H1 (cell line): ENCODE data around the gene RAVER2.
"Not testable (repeated sequence)": the region's sequence is repeated elsewhere in the genome, so short reads cannot be mapped to it uniquely, and the experiment has no call there.

ENCODE experiments used
- CHD2 ChIP-seq: IDR thresholded peaks from 2 replicates; pipeline ENCODE4 v1.6.1; 2012; ENCODE audit warnings: low read length, improper control_type of control experiment
- CTCF ChIP-seq, 3 experiments: IDR thresholded peaks; 1 replicate in 2 of 3; 2 replicates in 1 of 3; pipeline versions ENCODE4 v1.5.1 to v1.6.1; 2011; ENCODE audit warnings: low read length in 3 of 3, mild to moderate bottlenecking in 3 of 3, inconsistent platforms in 2 of 3, low read depth in 1 of 3, moderate library complexity in 1 of 3; ENCODE audit not compliant: insufficient read depth in 1 of 3; ENCODE audit errors: control extremely low read depth in 1 of 3
- EZH2 ChIP-seq: fragments of 200-600 bp; sonication (generic); IDR thresholded peaks from 2 replicates; pipeline ENCODE4 v1.7.1; 2012; ENCODE audit warnings: low read depth, mild to moderate bottlenecking, moderate library complexity, low read length, inconsistent platforms; ENCODE audit not compliant: severe bottlenecking
- KDM1A ChIP-seq: fragments of 200-600, 300-600 bp; sonication (generic); IDR thresholded peaks from 2 replicates; pipeline ENCODE4 v1.7.1; 2016; ENCODE audit warnings: mild to moderate bottlenecking, low read length, borderline replicate concordance
- PHF8 ChIP-seq: fragments of 200-600 bp; sonication (generic); conservative IDR thresholded peaks from 2 replicates; pipeline ENCODE4 v1.7.1; 2012; ENCODE audit warnings: low read depth, mild to moderate bottlenecking, inconsistent platforms, low read length, moderate library complexity
- POLR2A ChIP-seq, 2 experiments: IDR thresholded peaks; 1 replicate in 1 of 2; 2 replicates in 1 of 2; pipeline ENCODE4 v1.6.1; 2011; ENCODE audit warnings: low read depth in 2 of 2, low read length in 2 of 2, mild to moderate bottlenecking in 2 of 2; ENCODE audit errors: control extremely low read depth in 1 of 2
- RAD21 ChIP-seq, 2 experiments: IDR thresholded peaks in 1 of 2; conservative IDR thresholded peaks in 1 of 2; 2 replicates each; pipeline ENCODE4 v1.6.1; 2011; ENCODE audit warnings: low read depth in 2 of 2, low read length in 2 of 2, improper control_type of control experiment in 1 of 2, inconsistent platforms in 1 of 2, mild to moderate bottlenecking in 1 of 2, moderate library complexity in 1 of 2
- RFX5 ChIP-seq: IDR thresholded peaks from 2 replicates; pipeline ENCODE4 v1.6.1; 2011; ENCODE audit warnings: low read depth, low read length, improper control_type of control experiment, borderline replicate concordance
- SIX5 ChIP-seq: IDR thresholded peaks from 2 replicates; pipeline ENCODE4 v1.6.1; 2011; ENCODE audit warnings: mild to moderate bottlenecking, low read depth, low read length
- SP1 ChIP-seq: IDR thresholded peaks from 2 replicates; pipeline ENCODE4 v1.6.1; 2011; ENCODE audit warnings: low read depth, low read length
- SRF ChIP-seq: IDR thresholded peaks from 2 replicates; pipeline ENCODE4 v1.6.1; 2011; ENCODE audit warnings: mild to moderate bottlenecking, low read depth, low read length, moderate library complexity
- TBP ChIP-seq: IDR thresholded peaks from 2 replicates; pipeline ENCODE4 v1.6.1; 2011; ENCODE audit warnings: low read depth, low read length, improper control_type of control experiment
- USF2 ChIP-seq: IDR thresholded peaks from 2 replicates; pipeline ENCODE4 v1.6.1; 2011; ENCODE audit warnings: low read length, improper control_type of control experiment

GRCh38 chr1:64773306-64773705, 28.4 kb downstream of the RAVER2 start:
- TF ChIP-seq EZH2; SIX5; CTCF (IDR thresholded peaks at IDR 0.05; ENCODE audit: control extremely low read depth in 1 of 3, insufficient read depth in 1 of 3, low read depth in 1 of 3, low read length in 3 of 3); SRF; CHD2; PHF8; KDM1A; TBP; RFX5; RAD21 (IDR thresholded peaks at IDR 0.05 in 1 of 2, conservative IDR thresholded peaks at IDR 0.05 in 1 of 2; ENCODE audit: low read depth in 2 of 2, low read length in 2 of 2); SP1; POLR2A (IDR thresholded peaks at IDR 0.05; ENCODE audit: control extremely low read depth in 1 of 2, low read depth in 2 of 2, low read length in 2 of 2); USF2: not testable (repeated sequence)
